Measurements from ENCODE around the gene ACOT11.

DNA sequence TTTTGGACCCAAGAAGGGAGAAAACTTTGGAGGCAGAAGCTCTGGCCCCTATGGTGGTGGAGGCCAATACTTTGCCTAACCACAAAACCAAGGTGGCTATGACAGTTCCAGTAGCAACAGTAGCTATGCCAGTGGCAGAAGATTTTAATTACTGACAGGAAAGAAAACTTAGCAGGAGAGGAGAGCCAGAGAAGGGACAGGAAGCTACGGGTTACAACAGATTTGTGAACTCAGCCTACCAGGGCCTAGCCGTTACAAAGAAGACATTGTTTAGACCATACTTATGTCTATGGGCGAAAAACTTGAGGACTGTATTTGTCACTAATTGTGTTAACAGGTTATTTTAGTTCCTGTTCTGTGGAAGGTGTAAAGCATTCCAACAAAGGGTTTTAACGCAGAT lies 10.4 kb upstream of the ACOT11 start:
- TF ChIP-seq POLR2AphosphoS5 (IDR thresholded peaks at IDR 0.05; ENCODE audit: low read depth, low read length) (no peak), SIN3A (IDR thresholded peaks at IDR 0.05; ENCODE audit: borderline replicate concordance, insufficient read depth, low read depth, low read length) (no peak)
- TF ChIP-seq, protein P1, sequence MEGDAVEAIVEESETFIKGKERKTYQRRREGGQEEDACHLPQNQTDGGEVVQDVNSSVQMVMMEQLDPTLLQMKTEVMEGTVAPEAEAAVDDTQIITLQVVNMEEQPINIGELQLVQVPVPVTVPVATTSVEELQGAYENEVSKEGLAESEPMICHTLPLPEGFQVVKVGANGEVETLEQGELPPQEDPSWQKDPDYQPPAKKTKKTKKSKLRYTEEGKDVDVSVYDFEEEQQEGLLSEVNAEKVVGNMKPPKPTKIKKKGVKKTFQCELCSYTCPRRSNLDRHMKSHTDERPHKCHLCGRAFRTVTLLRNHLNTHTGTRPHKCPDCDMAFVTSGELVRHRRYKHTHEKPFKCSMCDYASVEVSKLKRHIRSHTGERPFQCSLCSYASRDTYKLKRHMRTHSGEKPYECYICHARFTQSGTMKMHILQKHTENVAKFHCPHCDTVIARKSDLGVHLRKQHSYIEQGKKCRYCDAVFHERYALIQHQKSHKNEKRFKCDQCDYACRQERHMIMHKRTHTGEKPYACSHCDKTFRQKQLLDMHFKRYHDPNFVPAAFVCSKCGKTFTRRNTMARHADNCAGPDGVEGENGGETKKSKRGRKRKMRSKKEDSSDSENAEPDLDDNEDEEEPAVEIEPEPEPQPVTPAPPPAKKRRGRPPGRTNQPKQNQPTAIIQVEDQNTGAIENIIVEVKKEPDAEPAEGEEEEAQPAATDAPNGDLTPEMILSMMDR (IDR thresholded peaks at IDR 0.05), result no peak
- TF ChIP-seq, protein P2, sequence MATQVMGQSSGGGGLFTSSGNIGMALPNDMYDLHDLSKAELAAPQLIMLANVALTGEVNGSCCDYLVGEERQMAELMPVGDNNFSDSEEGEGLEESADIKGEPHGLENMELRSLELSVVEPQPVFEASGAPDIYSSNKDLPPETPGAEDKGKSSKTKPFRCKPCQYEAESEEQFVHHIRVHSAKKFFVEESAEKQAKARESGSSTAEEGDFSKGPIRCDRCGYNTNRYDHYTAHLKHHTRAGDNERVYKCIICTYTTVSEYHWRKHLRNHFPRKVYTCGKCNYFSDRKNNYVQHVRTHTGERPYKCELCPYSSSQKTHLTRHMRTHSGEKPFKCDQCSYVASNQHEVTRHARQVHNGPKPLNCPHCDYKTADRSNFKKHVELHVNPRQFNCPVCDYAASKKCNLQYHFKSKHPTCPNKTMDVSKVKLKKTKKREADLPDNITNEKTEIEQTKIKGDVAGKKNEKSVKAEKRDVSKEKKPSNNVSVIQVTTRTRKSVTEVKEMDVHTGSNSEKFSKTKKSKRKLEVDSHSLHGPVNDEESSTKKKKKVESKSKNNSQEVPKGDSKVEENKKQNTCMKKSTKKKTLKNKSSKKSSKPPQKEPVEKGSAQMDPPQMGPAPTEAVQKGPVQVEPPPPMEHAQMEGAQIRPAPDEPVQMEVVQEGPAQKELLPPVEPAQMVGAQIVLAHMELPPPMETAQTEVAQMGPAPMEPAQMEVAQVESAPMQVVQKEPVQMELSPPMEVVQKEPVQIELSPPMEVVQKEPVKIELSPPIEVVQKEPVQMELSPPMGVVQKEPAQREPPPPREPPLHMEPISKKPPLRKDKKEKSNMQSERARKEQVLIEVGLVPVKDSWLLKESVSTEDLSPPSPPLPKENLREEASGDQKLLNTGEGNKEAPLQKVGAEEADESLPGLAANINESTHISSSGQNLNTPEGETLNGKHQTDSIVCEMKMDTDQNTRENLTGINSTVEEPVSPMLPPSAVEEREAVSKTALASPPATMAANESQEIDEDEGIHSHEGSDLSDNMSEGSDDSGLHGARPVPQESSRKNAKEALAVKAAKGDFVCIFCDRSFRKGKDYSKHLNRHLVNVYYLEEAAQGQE (IDR thresholded peaks at IDR 0.05; ENCODE audit: insufficient read depth in 1 of 2, low read depth in 2 of 2, low read length in 1 of 2), result no peak
